ENCODE results near the gene NGEF. TPM values are rescaled to one million over a fixed set of nuclear protein-coding genes. Genes with fewer than 3 reads are reported as not detected.

The NGEF gene
- total RNA-seq, 2 experiments from 2014 or later: not detected

DNA sequence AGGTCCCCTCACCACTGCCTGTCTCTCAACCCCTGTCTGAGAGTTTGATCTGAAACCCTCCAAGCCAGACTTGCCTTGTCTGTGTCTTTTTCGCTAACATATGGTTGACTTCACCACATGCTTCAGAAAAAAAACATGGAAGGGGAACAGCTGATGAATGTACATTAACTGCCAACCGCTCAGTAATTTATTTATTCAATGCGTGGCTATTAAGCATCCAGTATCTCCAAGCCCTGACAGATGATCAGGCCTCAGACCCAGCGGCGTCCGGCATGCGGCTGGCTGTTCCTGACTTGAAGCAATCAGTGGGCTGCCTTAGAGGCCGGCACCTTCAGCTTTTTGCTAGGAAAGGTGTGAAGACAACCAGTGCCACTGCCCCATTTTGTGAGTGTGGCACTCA is 62.3 kb downstream of the NGEF start:
- no peak overlapping the region for H3K27ac ChIP-seq (ENCODE audit: low read depth in 1 of 2, low read length in 2 of 2)
- CTCF ChIA-PET: no interaction called here
- no peaks in the 10 kb centered on the region for H3K36me3 ChIP-seq (ENCODE audit: insufficient read depth, low read length)
- Mint-ChIP-seq H3K4me3 (no peak overlapping the region), H3K4me1 (ENCODE audit: low read depth) (no peaks in the 10 kb centered on the region), H3K9me3 (no peaks in the 10 kb centered on the region), H3K36me3 (ENCODE audit: low read depth) (no peaks in the 10 kb centered on the region), H3K27me3 (peaks cover 20% of the 10 kb centered on the region), H3K27ac (no peak overlapping the region)
- no peak overlapping the region for H3K4me3 ChIP-seq (ENCODE audit: low read length)
- DNase-seq: no peak
- no peaks in the 10 kb centered on the region for H3K9me3 ChIP-seq (ENCODE audit: control insufficient read depth in 1 of 2, insufficient read depth in 1 of 2, low read length in 2 of 2)
- no peaks in the 10 kb centered on the region for H3K4me1 ChIP-seq (ENCODE audit: insufficient read depth, low read length)
- no peaks in the 10 kb centered on the region for H3K27me3 ChIP-seq (ENCODE audit: control insufficient read depth in 1 of 2, insufficient read depth in 2 of 2, low read length in 2 of 2)
- TF ChIP-seq, protein P1, sequence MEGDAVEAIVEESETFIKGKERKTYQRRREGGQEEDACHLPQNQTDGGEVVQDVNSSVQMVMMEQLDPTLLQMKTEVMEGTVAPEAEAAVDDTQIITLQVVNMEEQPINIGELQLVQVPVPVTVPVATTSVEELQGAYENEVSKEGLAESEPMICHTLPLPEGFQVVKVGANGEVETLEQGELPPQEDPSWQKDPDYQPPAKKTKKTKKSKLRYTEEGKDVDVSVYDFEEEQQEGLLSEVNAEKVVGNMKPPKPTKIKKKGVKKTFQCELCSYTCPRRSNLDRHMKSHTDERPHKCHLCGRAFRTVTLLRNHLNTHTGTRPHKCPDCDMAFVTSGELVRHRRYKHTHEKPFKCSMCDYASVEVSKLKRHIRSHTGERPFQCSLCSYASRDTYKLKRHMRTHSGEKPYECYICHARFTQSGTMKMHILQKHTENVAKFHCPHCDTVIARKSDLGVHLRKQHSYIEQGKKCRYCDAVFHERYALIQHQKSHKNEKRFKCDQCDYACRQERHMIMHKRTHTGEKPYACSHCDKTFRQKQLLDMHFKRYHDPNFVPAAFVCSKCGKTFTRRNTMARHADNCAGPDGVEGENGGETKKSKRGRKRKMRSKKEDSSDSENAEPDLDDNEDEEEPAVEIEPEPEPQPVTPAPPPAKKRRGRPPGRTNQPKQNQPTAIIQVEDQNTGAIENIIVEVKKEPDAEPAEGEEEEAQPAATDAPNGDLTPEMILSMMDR (IDR thresholded peaks at IDR 0.05): no peak
- POLR2A ChIA-PET: no interaction called here
- intact Hi-C loops (cut with DNase I, micrococcal nuclease): no loop called here
- no peak for ATAC-seq (ENCODE audit: poor library complexity)

DNA sequence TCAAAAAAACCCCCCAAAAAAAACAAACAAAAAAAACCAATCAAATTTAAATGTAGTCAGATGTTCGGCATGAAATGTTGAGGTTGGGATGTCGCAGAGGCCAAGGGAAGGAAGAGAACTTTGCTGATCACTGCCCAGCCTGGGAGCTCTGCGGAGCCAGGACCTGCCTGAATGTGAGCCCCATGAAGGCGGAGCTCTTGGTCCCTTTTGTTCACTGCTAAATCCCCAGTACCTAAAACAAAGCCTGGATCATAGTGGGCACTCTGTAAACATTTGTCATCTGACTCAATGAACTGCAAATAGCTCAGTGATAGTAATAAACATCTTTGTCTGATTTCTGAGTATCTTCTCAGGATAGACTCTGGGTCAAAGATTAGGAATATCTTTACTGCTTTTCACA is 64.0 kb downstream of the NGEF start:
- Mint-ChIP-seq H3K4me3 (no peak overlapping the region), H3K4me1 (ENCODE audit: low read depth) (no peaks in the 10 kb centered on the region), H3K9me3 (no peaks in the 10 kb centered on the region), H3K36me3 (ENCODE audit: low read depth) (no peaks in the 10 kb centered on the region), H3K27ac (no peak overlapping the region), H3K27me3 (peaks cover 19% of the 10 kb centered on the region)
- TF ChIP-seq, protein P1 (IDR thresholded peaks at IDR 0.05): no peak
- CTCF ChIA-PET: no interaction called here
- Histone ChIP-seq H3K4me1 (ENCODE audit: insufficient read depth, low read length) (no peaks in the 10 kb centered on the region), H3K36me3 (ENCODE audit: insufficient read depth, low read length) (no peaks in the 10 kb centered on the region), H3K27ac (ENCODE audit: low read depth in 1 of 2, low read length in 2 of 2) (no peak overlapping the region), H3K27me3 (ENCODE audit: control insufficient read depth in 1 of 2, insufficient read depth in 2 of 2, low read length in 2 of 2) (no peaks in the 10 kb centered on the region), H3K9me3 (ENCODE audit: control insufficient read depth in 1 of 2, insufficient read depth in 1 of 2, low read length in 2 of 2) (no peaks in the 10 kb centered on the region), H3K4me3 (ENCODE audit: low read length) (no peak overlapping the region)
- POLR2A ChIA-PET: no interaction called here
- ATAC-seq (ENCODE audit: poor library complexity): no peak
- no peak for DNase-seq
- intact Hi-C loops (cut with DNase I, micrococcal nuclease): no loop called here

DNA sequence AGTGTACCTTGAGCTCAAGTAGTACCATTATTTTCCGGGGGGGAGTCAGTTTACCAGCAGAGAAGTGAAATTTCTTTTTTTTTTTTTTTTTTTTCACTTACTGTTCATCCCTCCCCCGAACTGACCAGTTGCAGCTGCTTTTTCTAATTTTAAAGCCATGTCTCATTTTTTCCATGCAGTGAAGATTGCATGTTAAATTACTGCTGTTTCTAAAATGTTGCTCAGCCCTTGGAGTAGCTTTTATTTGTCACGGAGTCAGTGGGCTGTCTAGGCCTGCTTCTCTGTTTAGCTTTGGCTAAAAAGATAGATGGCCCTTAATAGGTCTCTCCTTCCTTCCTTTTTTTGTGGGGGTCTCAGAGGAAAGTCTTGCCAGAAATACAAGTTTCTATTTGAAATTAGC is 70.2 kb downstream of the NGEF start:
- POLR2A ChIA-PET: no interaction called here
- peaks cover 0 to 4% of the 10 kb centered on the region in 2 experiments for H3K9me3 ChIP-seq (ENCODE audit: control insufficient read depth in 1 of 2, insufficient read depth in 1 of 2, low read length in 2 of 2)
- Mint-ChIP-seq H3K27ac (no peak overlapping the region), H3K4me3 (no peak overlapping the region), H3K27me3 (peaks cover 15% of the 10 kb centered on the region), H3K4me1 (ENCODE audit: low read depth) (no peaks in the 10 kb centered on the region), H3K36me3 (ENCODE audit: low read depth) (no peaks in the 10 kb centered on the region), H3K9me3 (peaks cover 2% of the 10 kb centered on the region)
- TF ChIP-seq, protein P1 (IDR thresholded peaks at IDR 0.05): no peak
- intact Hi-C loops (cut with DNase I, micrococcal nuclease): no loop called here
- no peaks in the 10 kb centered on the region for H3K27me3 ChIP-seq (ENCODE audit: control insufficient read depth in 1 of 2, insufficient read depth in 2 of 2, low read length in 2 of 2)
- no peaks in the 10 kb centered on the region for H3K36me3 ChIP-seq (ENCODE audit: insufficient read depth, low read length)
- no peaks in the 10 kb centered on the region for H3K4me1 ChIP-seq (ENCODE audit: insufficient read depth, low read length)
- ATAC-seq (ENCODE audit: poor library complexity): no peak
- no peak overlapping the region for H3K27ac ChIP-seq (ENCODE audit: low read depth in 1 of 2, low read length in 2 of 2)
- CTCF ChIA-PET: interaction anchor here (0.6 kb wide), 1 partner anchor 316 kb away, joined by 3 read pairs; no protein-coding TSS in a partner anchor
- no peak overlapping the region for H3K4me3 ChIP-seq (ENCODE audit: low read length)
- DNase-seq: no peak

Data from CD4-positive, alpha-beta T cell (primary cell).